ENCODE measurements around the gene ZNF318.
"Not testable (repeated sequence)": the region's sequence is repeated elsewhere in the genome, so short reads cannot be mapped to it uniquely, and the experiment has no call there.

- TF ChIP-seq CTCF, POLR2AphosphoS5 (IDR thresholded peaks at IDR 0.05): not testable (repeated sequence)
Observed at GRCh38 chr6:43415275-43415674, 45.8 kb upstream of the ZNF318 start.

All from esophagus muscularis mucosa (tissue), 3 donors.